Suprapubic skin (tissue), 4 donors: ENCODE measurements around the gene MAGI1.

Source experiments
- EP300 ChIP-seq: sonication (generic); formaldehyde crosslinking; IDR thresholded peaks from one replicate; pipeline ENCODE4 v1.6.1; 2017; ENCODE audit warnings: antibody characterized with exemption
- POLR2A ChIP-seq, 2 donors: fragments of 450-650 bp; IDR thresholded peaks; one replicate each; pipeline ENCODE4 v1.6.1; 2017; ENCODE audit warnings: antibody characterized with exemption in 2 of 2, mild to moderate bottlenecking in 2 of 2, moderate library complexity in 2 of 2
- POLR2AphosphoS5 ChIP-seq, 3 donors: sonication (generic); formaldehyde crosslinking; IDR thresholded peaks; one replicate each; pipeline ENCODE4 v1.6.1; 2017; ENCODE audit warnings: antibody characterized with exemption in 3 of 3
- TF ChIP-seq, protein P1 (sequence below), 2 donors: fragments of 200-600 bp in 1 of 2; fragments of 450-650 bp in 1 of 2; sonication (generic) in 1 of 2; IDR thresholded peaks; one replicate each; pipeline ENCODE4 v1.5.1; 2016 to 2019; ENCODE audit warnings: antibody characterized with exemption in 2 of 2, mild to moderate bottlenecking in 1 of 2, moderate library complexity in 1 of 2

DNA sequence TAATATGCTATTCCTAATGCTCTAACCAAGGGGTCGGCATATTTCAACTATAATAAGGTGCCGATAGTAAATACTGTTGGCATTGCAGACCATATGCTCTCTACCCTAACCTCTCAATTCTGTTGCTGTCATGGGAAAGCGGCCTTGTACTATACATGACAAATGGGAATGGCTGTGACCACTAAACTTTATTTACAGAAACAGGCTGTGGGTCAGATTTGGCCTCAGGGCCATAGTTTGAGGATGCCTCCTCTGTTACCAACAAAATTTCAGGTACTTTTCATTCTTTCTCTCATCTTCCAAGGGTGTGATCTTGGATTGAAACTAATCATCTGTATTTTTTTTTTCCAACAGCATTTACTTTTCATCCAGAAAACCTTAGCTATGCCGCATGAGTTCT, 242.0 kb downstream of the MAGI1 start:
- TF ChIP-seq POLR2A (IDR thresholded peaks at IDR 0.05) (no peak), POLR2AphosphoS5 (IDR thresholded peaks at IDR 0.05) (no peak), EP300 (no peak)
- TF ChIP-seq, protein P1, sequence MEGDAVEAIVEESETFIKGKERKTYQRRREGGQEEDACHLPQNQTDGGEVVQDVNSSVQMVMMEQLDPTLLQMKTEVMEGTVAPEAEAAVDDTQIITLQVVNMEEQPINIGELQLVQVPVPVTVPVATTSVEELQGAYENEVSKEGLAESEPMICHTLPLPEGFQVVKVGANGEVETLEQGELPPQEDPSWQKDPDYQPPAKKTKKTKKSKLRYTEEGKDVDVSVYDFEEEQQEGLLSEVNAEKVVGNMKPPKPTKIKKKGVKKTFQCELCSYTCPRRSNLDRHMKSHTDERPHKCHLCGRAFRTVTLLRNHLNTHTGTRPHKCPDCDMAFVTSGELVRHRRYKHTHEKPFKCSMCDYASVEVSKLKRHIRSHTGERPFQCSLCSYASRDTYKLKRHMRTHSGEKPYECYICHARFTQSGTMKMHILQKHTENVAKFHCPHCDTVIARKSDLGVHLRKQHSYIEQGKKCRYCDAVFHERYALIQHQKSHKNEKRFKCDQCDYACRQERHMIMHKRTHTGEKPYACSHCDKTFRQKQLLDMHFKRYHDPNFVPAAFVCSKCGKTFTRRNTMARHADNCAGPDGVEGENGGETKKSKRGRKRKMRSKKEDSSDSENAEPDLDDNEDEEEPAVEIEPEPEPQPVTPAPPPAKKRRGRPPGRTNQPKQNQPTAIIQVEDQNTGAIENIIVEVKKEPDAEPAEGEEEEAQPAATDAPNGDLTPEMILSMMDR (IDR thresholded peaks at IDR 0.05), result no peak
